ENCODE data around the gene OR8A1.
A peak's percentile ranks its signal among the peaks of the same experiment; 100 is the strongest.

Gene OR8A1

DNA sequence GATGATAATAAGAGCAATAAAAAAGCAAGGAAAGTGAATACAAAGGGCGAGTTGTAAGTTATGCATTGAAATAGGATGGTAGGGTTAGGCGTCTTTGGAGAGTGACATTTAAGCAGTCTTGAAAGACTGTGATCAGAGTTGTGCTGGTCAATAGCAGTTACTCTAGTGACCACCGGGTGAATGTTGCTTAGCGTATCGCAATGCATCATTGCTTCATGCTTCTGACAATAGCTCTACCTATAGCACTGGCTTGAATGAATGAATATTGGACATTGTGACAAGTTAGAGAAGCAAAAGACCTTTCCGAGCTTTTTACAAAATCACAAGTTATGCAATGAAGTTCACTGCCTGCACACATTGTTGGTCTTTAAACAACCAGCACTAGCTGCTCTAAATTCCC lies 18.6 kb upstream of the OR8A1 start:
- Histone ChIP-seq H3K4me1 (ENCODE audit: control insufficient read depth in 5 of 5, insufficient read depth in 5 of 5, low read length in 5 of 5) (no peaks in the 10 kb centered on the region), H3K27ac (ENCODE audit: low read depth, low read length) (no peak overlapping the region), H3K9me3 (ENCODE audit: control insufficient read depth in 5 of 5, low read length in 5 of 5) (peaks cover 0 to 3% (median 0%) of the 10 kb centered on the region in 5 donors), H3K9ac (ENCODE audit: low read length in 5 of 5) (no peak overlapping the region), H3K4me3 (ENCODE audit: low read depth in 1 of 5, low read length in 5 of 5) (no peak overlapping the region), H3K36me3 (ENCODE audit: control insufficient read depth in 5 of 5, insufficient read depth in 5 of 5, low read length in 5 of 5) (no peaks in the 10 kb centered on the region), H3K27me3 (ENCODE audit: control insufficient read depth in 5 of 5, insufficient read depth in 4 of 5, low read length in 5 of 5) (no peaks in the 10 kb centered on the region)

GRCh38 chr11:124551987-124552386 lies 17.8 kb upstream of the OR8A1 start:
- no peak overlapping the region for H3K27ac ChIP-seq (ENCODE audit: low read depth, low read length)
- H3K4me3 ChIP-seq (ENCODE audit: low read depth in 1 of 5, low read length in 5 of 5), result no peak overlapping the region
- H3K9me3 ChIP-seq (ENCODE audit: control insufficient read depth in 5 of 5, low read length in 5 of 5), result peaks cover 0 to 3% (median 0%) of the 10 kb centered on the region in 5 donors
- H3K36me3 ChIP-seq (ENCODE audit: control insufficient read depth in 5 of 5, insufficient read depth in 5 of 5, low read length in 5 of 5), result no peaks in the 10 kb centered on the region
- H3K9ac ChIP-seq (ENCODE audit: low read length in 5 of 5), result no peak overlapping the region
- H3K27me3 ChIP-seq (ENCODE audit: control insufficient read depth in 5 of 5, insufficient read depth in 4 of 5, low read length in 5 of 5), result no peaks in the 10 kb centered on the region
- H3K4me1 ChIP-seq (ENCODE audit: control insufficient read depth in 5 of 5, insufficient read depth in 5 of 5, low read length in 5 of 5), result no peaks in the 10 kb centered on the region

- Histone ChIP-seq H3K9me3 (ENCODE audit: control insufficient read depth in 5 of 5, low read length in 5 of 5) (no peaks in the 10 kb centered on the region), H3K36me3 (ENCODE audit: control insufficient read depth in 5 of 5, insufficient read depth in 5 of 5, low read length in 5 of 5) (no peaks in the 10 kb centered on the region), H3K9ac (ENCODE audit: low read length in 5 of 5) (no peak overlapping the region), H3K27ac (ENCODE audit: low read depth, low read length) (no peak overlapping the region), H3K27me3 (ENCODE audit: control insufficient read depth in 5 of 5, insufficient read depth in 4 of 5, low read length in 5 of 5) (no peaks in the 10 kb centered on the region), H3K4me1 (ENCODE audit: control insufficient read depth in 5 of 5, insufficient read depth in 5 of 5, low read length in 5 of 5) (no peaks in the 10 kb centered on the region), H3K4me3 (ENCODE audit: low read depth in 1 of 5, low read length in 5 of 5) (no peak overlapping the region)
These were observed 13.0 kb upstream of the OR8A1 start for GRCh38 chr11:124556828-124557227.

GRCh38 chr11:124570160-124570559 lies 363 bp downstream of the OR8A1 start:
- H3K4me1 ChIP-seq (ENCODE audit: control insufficient read depth in 5 of 5, insufficient read depth in 5 of 5, low read length in 5 of 5), result no peaks in the 10 kb centered on the region
- H3K27me3 ChIP-seq (ENCODE audit: control insufficient read depth in 5 of 5, insufficient read depth in 4 of 5, low read length in 5 of 5), result peaks cover 0 to 2% (median 0%) of the 10 kb centered on the region in 5 donors
- no peak overlapping the region for H3K4me3 ChIP-seq (ENCODE audit: low read depth in 1 of 5, low read length in 5 of 5)
- no peaks in the 10 kb centered on the region for H3K36me3 ChIP-seq (ENCODE audit: control insufficient read depth in 5 of 5, insufficient read depth in 5 of 5, low read length in 5 of 5)
- H3K27ac ChIP-seq (ENCODE audit: low read depth, low read length), result no peak overlapping the region
- H3K9me3 ChIP-seq (ENCODE audit: control insufficient read depth in 5 of 5, low read length in 5 of 5), result no peaks in the 10 kb centered on the region
- H3K9ac ChIP-seq (ENCODE audit: low read length in 5 of 5), result no peak overlapping the region

- Histone ChIP-seq H3K4me3 (ENCODE audit: low read depth in 1 of 5, low read length in 5 of 5) (no peak overlapping the region), H3K27me3 (ENCODE audit: control insufficient read depth in 5 of 5, insufficient read depth in 4 of 5, low read length in 5 of 5) (peaks cover 0 to 3% (median 0%) of the 10 kb centered on the region in 5 donors), H3K9me3 (ENCODE audit: control insufficient read depth in 5 of 5, low read length in 5 of 5) (no peaks in the 10 kb centered on the region), H3K36me3 (ENCODE audit: control insufficient read depth in 5 of 5, insufficient read depth in 5 of 5, low read length in 5 of 5) (no peaks in the 10 kb centered on the region), H3K27ac (ENCODE audit: low read depth, low read length) (no peak overlapping the region), H3K4me1 (ENCODE audit: control insufficient read depth in 5 of 5, insufficient read depth in 5 of 5, low read length in 5 of 5) (no peaks in the 10 kb centered on the region), H3K9ac (ENCODE audit: low read length in 5 of 5) (no peak overlapping the region)
These were observed 8.1 kb downstream of the OR8A1 start for GRCh38 chr11:124577716-124578427.

DNA sequence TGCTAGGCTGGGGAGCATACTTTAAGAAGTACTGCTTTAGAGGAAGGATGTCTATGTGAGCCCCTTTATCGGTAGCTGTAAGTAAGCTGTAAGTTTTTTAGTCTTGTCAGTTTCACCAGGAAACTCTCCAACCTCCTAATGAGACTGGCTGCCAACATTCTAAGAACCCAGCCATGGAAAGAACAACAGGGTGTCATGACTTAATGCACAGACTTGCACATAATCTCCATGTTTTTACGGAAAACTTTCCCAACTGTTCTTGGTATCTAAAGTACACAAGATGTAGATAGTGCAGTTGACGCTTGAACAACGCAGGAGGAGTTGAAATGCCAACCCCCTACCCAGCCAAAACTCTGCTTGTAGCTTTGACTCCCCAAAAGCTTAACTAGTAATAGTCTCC lies 9.0 kb downstream of the OR8A1 start:
- Histone ChIP-seq H3K27ac (ENCODE audit: low read depth, low read length) (no peak overlapping the region), H3K9me3 (ENCODE audit: control insufficient read depth in 5 of 5, low read length in 5 of 5) (no peaks in the 10 kb centered on the region), H3K4me3 (ENCODE audit: low read depth in 1 of 5, low read length in 5 of 5) (no peak overlapping the region), H3K9ac (ENCODE audit: low read length in 5 of 5) (no peak overlapping the region), H3K36me3 (ENCODE audit: control insufficient read depth in 5 of 5, insufficient read depth in 5 of 5, low read length in 5 of 5) (no peaks in the 10 kb centered on the region), H3K27me3 (ENCODE audit: control insufficient read depth in 5 of 5, insufficient read depth in 4 of 5, low read length in 5 of 5) (peaks cover 0 to 3% (median 0%) of the 10 kb centered on the region in 5 donors), H3K4me1 (ENCODE audit: control insufficient read depth in 5 of 5, insufficient read depth in 5 of 5, low read length in 5 of 5) (no peaks in the 10 kb centered on the region)

- H3K9me3 ChIP-seq (ENCODE audit: control insufficient read depth in 5 of 5, low read length in 5 of 5), result no peaks in the 10 kb centered on the region
- no peak overlapping the region for H3K27ac ChIP-seq (ENCODE audit: low read depth, low read length)
- no peak overlapping the region for H3K4me3 ChIP-seq (ENCODE audit: low read depth in 1 of 5, low read length in 5 of 5)
- no peaks in the 10 kb centered on the region for H3K36me3 ChIP-seq (ENCODE audit: control insufficient read depth in 5 of 5, insufficient read depth in 5 of 5, low read length in 5 of 5)
- H3K9ac ChIP-seq (ENCODE audit: low read length in 5 of 5), result no peak overlapping the region
- H3K4me1 ChIP-seq (ENCODE audit: control insufficient read depth in 5 of 5, insufficient read depth in 5 of 5, low read length in 5 of 5), result no peaks in the 10 kb centered on the region
- H3K27me3 ChIP-seq (ENCODE audit: control insufficient read depth in 5 of 5, insufficient read depth in 4 of 5, low read length in 5 of 5), result no peaks in the 10 kb centered on the region
These were observed 12.0 kb downstream of the OR8A1 start for GRCh38 chr11:124581817-124582216.

GRCh38 chr11:124582565-124582964 lies 12.8 kb downstream of the OR8A1 start:
- Histone ChIP-seq H3K36me3 (ENCODE audit: control insufficient read depth in 5 of 5, insufficient read depth in 5 of 5, low read length in 5 of 5) (no peaks in the 10 kb centered on the region), H3K4me1 (ENCODE audit: control insufficient read depth in 5 of 5, insufficient read depth in 5 of 5, low read length in 5 of 5) (no peaks in the 10 kb centered on the region), H3K4me3 (ENCODE audit: low read depth in 1 of 5, low read length in 5 of 5) (no peak overlapping the region), H3K9ac (ENCODE audit: low read length in 5 of 5) (no peak overlapping the region), H3K27me3 (ENCODE audit: control insufficient read depth in 5 of 5, insufficient read depth in 4 of 5, low read length in 5 of 5) (no peaks in the 10 kb centered on the region), H3K27ac (ENCODE audit: low read depth, low read length) (no peak overlapping the region), H3K9me3 (ENCODE audit: control insufficient read depth in 5 of 5, low read length in 5 of 5) (no peaks in the 10 kb centered on the region)

DNA sequence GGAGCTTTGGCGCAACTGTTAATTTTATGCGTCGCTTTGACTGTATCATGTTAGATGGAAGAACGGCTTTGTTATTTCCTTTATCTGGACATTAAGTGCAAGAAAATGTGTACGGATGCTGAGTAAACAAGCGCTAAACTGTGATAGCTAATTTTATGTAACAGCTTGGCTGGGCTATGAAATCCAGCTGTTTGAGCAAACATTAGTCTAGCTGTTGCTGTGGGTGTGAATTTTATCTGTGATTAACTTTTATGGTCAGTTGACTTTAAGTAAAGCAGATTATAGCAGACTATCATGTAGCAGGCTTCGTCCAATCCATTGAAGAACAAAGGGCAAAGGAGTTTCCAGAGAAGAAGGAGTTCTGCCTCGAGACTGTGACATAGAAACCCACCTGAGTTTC lies 14.0 kb downstream of the OR8A1 start:
- Histone ChIP-seq H3K9ac (ENCODE audit: low read length in 5 of 5) (no peak overlapping the region), H3K27me3 (ENCODE audit: control insufficient read depth in 5 of 5, insufficient read depth in 4 of 5, low read length in 5 of 5) (no peaks in the 10 kb centered on the region), H3K4me1 (ENCODE audit: control insufficient read depth in 5 of 5, insufficient read depth in 5 of 5, low read length in 5 of 5) (no peaks in the 10 kb centered on the region), H3K27ac (ENCODE audit: low read depth, low read length) (no peak overlapping the region), H3K36me3 (ENCODE audit: control insufficient read depth in 5 of 5, insufficient read depth in 5 of 5, low read length in 5 of 5) (no peaks in the 10 kb centered on the region), H3K9me3 (ENCODE audit: control insufficient read depth in 5 of 5, low read length in 5 of 5) (no peaks in the 10 kb centered on the region), H3K4me3 (ENCODE audit: low read depth in 1 of 5, low read length in 5 of 5) (no peak overlapping the region)

DNA sequence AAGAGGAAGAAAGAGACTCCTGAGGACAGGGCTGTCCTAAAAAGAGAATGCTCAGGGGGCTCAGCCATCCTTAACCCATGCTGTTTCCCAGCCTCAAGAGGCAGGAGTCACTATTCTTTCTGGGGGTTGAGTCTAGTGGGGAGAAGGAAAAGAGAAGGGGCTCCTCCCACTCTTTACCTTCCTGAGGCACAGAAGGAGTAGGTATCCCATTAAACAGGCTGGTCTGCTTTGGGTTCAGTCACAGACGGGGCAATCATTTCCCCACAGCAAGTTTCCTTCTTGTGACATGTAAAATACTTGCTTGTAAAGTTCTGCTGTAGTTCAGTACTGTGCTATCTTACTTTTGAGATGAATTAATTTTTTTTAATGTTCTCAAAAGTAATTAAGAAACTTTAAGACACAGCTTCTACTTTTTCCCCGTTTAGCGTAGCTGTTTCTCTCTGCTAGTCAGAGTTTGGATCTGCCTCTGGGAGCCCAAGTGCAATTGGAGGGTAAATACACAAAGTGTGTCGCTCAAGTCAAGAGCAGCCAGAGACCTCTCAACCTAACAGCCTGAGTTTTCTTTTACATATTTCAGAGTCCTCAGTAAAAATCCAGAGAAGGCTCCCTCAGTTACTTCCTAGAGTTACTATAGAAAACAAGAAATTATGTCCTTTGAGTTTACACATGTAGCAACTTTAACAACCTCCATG lies 15.0 kb downstream of the OR8A1 start:
- no peaks in the 10 kb centered on the region for H3K9me3 ChIP-seq (ENCODE audit: control insufficient read depth in 5 of 5, low read length in 5 of 5)
- no peaks in the 10 kb centered on the region for H3K36me3 ChIP-seq (ENCODE audit: control insufficient read depth in 5 of 5, insufficient read depth in 5 of 5, low read length in 5 of 5)
- H3K27me3 ChIP-seq (ENCODE audit: control insufficient read depth in 5 of 5, insufficient read depth in 4 of 5, low read length in 5 of 5), result no peaks in the 10 kb centered on the region
- peak overlapping the region in 1 of 5 donors; percentile 15 for H3K9ac ChIP-seq (ENCODE audit: low read length in 5 of 5)
- no peaks in the 10 kb centered on the region for H3K4me1 ChIP-seq (ENCODE audit: control insufficient read depth in 5 of 5, insufficient read depth in 5 of 5, low read length in 5 of 5)
- H3K27ac ChIP-seq (ENCODE audit: low read depth, low read length), result no peak overlapping the region
- no peak overlapping the region for H3K4me3 ChIP-seq (ENCODE audit: low read depth in 1 of 5, low read length in 5 of 5)
